ENCODE results near the gene ARL3. TPM values are rescaled to one million over a fixed set of nuclear protein-coding genes. Genes with fewer than 3 reads are reported as not detected.
A peak's percentile ranks its signal among the peaks of the same experiment; 100 is the strongest.

ARL3 gene
- total RNA-seq, 2 experiments from 2014 or later, result 10.1 to 11.1 TPM

DNA sequence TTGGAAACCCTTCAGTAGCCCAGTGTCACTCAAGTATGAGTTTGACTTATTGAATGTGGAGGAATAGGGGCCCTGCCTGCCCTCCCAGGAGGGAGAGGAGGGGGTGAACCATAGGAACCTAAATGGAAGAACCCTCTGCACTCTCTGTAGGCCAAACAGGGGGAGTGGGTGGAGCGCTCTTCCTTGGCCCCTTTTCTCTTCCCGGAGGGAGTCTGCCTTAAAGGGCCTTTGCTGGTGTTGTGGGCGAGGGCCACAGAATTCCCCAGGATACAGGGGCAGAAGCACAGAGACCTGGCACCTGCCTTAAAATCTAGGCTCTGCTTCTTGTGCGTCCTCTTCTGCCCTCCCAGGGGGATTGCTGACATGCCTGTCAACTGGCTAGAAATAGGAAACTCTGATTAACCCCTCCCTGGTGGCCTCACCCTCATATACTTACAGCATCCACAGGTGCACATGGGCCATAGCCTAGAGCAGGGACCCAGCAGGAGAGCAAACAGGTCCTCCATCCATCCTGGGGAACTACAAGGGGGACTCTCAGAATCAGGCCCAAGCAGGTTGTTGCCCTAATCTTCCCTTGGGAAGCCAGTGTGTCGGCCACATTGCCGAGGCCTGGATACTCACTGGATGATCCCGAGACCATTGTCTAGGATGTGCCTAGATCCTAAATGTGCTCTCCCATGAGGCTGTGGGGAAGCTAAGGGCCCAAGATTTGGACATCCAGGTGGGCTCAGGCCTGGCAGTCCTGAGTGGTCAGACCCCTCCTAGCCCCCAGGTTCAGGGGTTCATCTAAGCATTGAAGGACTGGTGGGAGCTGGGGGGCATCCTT, 66.5 kb downstream of the ARL3 start:
- Mint-ChIP-seq H3K27me3 (no peaks in the 10 kb centered on the region), H3K4me3 (peak overlapping the region; percentile 98), H3K36me3 (peaks cover 20% of the 10 kb centered on the region), H3K27ac (peak overlapping the region; percentile 100), H3K4me1 (ENCODE audit: low read depth) (peaks cover 62% of the 10 kb centered on the region), H3K9me3 (no peaks in the 10 kb centered on the region)
- POLR2A ChIA-PET, result interaction anchor here (3.8 to 4.1 kb wide), 2 partner anchors 13 to 65 kb away, joined by 44 to 53 read pairs; partner anchors contain the start of genes ARL3 and SFXN2
- intact Hi-C loops (cut with micrococcal nuclease), result loop anchor here (5.0 to 10.0 kb wide), 2 partner anchors 215 to 833 kb away; partner anchors contain the start of genes CUEDC2 and OGA
- DNase-seq, result no peak
- CTCF ChIA-PET, result interaction anchor here (2.0 kb wide), 1 partner anchor 27 kb away, joined by 16 read pairs; no protein-coding TSS in a partner anchor

DNA sequence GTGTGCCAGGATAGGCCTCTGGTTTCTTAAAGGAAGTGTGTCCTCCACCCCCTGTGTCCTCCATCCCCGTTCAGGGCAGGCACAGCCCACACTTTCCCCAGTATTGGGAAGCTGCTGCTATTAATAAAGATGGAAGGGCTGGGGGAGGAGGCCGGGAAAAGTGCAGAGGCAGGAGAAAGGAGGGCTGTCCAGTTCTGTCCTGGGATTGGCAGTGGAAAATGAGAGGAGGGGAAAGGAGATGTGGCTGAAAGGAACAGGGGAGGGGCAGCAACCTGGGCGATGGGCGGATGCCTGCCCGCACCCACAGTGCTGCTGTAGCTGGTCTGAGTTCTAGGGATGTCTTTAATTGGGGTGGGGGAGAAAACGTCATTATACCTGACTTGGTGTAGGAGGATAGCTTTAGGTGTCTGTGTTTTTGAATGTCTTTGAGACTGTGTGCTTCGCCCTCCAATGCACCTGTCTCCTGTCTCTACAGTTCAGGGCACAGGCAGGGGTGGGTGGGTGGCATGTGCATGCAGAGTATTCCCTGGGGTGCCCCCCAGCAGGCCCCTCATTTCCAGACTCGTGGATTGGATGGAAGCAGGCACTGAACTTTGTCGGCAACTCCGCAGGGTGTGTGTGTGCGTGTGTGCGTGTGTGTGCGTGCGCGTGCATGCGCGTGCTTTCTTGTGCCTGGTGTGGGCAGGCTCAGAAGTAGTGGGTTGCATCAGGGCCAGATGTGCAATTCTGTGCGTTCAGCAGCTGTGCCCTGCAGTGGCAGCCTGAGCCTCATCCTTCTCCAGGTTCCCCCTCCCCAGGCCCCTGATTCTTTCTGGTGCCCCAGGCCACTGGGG, 67.4 kb downstream of the ARL3 start:
- Mint-ChIP-seq H3K27me3 (no peaks in the 10 kb centered on the region), H3K36me3 (peaks cover 18% of the 10 kb centered on the region), H3K4me1 (ENCODE audit: low read depth) (peaks cover 55% of the 10 kb centered on the region), H3K27ac (peak overlapping the region; percentile 100), H3K9me3 (no peaks in the 10 kb centered on the region), H3K4me3 (peak overlapping the region; percentile 98)
- intact Hi-C loops (cut with micrococcal nuclease), result loop anchor here (1.0 to 10.0 kb wide), 8 partner anchors 14 to 832 kb away; partner anchors contain the start of genes ARL3, CUEDC2, OGA and SFXN2
- ChIA-PET POLR2A (interaction anchor here (1.0 to 4.1 kb wide), 10 partner anchors 8 to 227 kb away, joined by 3 to 53 read pairs (median 11); partner anchors contain the start of genes ACTR1A, ARL3, FBXL15 and SFXN2), CTCF (interaction anchor here (0.7 to 3.5 kb wide), 5 partner anchors 12 to 67 kb away, joined by 3 to 27 read pairs (median 8); partner anchors contain the start of genes ARL3 and SFXN2)
- peak; percentile 77 for DNase-seq

DNA sequence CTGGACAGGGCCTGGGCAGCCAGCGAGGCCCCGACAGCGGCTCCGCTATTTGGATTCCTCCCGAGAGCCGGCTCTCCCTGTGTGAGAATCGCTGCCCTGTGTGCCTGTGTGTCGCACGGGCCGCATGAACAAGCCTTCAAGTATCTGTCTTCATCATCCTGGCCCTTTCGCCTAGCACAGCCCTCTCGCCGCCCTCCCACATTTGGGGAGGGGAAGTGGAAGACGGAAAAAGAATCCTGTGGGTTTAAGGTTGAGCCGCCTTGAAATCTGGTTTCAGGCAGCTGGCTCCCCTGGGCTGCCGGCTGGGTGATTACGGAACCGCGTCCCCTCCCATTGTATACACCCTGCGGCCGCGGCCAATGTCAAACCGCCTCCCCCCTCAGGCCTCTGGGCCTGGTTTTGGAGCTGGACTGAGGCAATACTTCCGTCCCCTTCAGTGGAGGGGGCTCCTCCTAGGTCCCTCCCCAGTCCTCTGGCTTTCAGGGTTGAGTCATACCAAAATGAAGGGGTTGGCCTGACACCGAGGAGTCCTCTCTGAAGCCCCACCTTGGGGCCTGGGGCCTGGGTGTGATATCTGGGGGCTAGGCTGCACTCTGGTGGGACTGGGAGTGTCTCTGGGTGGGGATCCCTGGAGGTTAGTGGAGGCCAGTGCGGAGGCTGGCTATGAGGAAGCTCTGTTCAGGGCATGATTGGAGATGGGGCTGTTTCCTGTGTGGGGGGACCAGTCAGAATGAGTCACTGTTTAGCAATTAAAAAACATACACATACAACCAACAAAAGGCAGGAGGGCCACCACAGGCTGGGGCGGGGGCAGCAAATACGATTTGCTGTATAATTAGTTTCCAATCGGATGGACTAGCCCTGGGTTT, 68.2 kb downstream of the ARL3 start:
- CTCF ChIA-PET, result interaction anchor here (0.7 to 3.5 kb wide), 8 partner anchors 13 to 68 kb away, joined by 3 to 27 read pairs (median 6); partner anchors contain the start of genes ARL3 and SFXN2
- peak; percentile 89 for DNase-seq
- Mint-ChIP-seq H3K27me3 (no peaks in the 10 kb centered on the region), H3K36me3 (peaks cover 18% of the 10 kb centered on the region), H3K27ac (peak overlapping the region; percentile 100), H3K9me3 (no peaks in the 10 kb centered on the region), H3K4me1 (ENCODE audit: low read depth) (peaks cover 52% of the 10 kb centered on the region), H3K4me3 (peak overlapping the region; percentile 98)
- intact Hi-C loops (cut with micrococcal nuclease), result loop anchor here (1.0 to 10.0 kb wide), 8 partner anchors 15 to 831 kb away; partner anchors contain the start of genes ARL3, CUEDC2, OGA and SFXN2
- POLR2A ChIA-PET, result interaction anchor here (1.0 to 4.1 kb wide), 13 partner anchors 9 to 226 kb away, joined by 3 to 53 read pairs (median 10); partner anchors contain the start of genes ACTR1A, ARL3, FBXL15 and SFXN2

DNA sequence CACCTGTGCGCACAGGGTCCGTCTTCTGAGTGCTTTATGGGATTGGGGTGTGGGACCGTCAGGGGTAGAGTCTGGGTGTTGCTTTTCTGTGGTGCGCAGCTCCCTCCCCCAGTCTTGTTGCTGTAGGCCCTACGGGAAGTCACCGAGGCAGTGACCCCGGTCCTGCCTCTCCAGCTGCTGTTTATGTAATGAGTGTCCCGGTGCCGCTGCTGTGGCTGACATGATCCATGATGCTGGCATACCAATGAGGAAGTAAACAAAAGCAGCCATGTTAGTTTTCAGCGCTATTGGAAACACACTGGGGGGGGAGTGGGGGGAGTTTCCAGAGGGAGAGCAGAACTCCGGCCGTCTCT, 68.8 kb downstream of the ARL3 start:
- Mint-ChIP-seq H3K4me3 (peak overlapping the region; percentile 98), H3K9me3 (no peaks in the 10 kb centered on the region), H3K27me3 (no peaks in the 10 kb centered on the region), H3K27ac (peak overlapping the region; percentile 100), H3K36me3 (peaks cover 18% of the 10 kb centered on the region), H3K4me1 (ENCODE audit: low read depth) (peaks cover 46% of the 10 kb centered on the region)
- ChIA-PET CTCF (interaction anchor here (1.2 to 3.5 kb wide), 8 partner anchors 11 to 143 kb away, joined by 3 to 27 read pairs (median 8); partner anchors contain the start of genes ACTR1A, ARL3 and SFXN2), POLR2A (interaction anchor here (1.0 to 4.1 kb wide), 13 partner anchors 9 to 225 kb away, joined by 3 to 53 read pairs (median 10); partner anchors contain the start of genes ACTR1A, ARL3, FBXL15 and SFXN2)
- intact Hi-C loops (cut with micrococcal nuclease), result loop anchor here (5.0 to 10.0 kb wide), 2 partner anchors 213 to 831 kb away; partner anchors contain the start of genes CUEDC2 and OGA
- DNase-seq, result peak; percentile 67

DNA sequence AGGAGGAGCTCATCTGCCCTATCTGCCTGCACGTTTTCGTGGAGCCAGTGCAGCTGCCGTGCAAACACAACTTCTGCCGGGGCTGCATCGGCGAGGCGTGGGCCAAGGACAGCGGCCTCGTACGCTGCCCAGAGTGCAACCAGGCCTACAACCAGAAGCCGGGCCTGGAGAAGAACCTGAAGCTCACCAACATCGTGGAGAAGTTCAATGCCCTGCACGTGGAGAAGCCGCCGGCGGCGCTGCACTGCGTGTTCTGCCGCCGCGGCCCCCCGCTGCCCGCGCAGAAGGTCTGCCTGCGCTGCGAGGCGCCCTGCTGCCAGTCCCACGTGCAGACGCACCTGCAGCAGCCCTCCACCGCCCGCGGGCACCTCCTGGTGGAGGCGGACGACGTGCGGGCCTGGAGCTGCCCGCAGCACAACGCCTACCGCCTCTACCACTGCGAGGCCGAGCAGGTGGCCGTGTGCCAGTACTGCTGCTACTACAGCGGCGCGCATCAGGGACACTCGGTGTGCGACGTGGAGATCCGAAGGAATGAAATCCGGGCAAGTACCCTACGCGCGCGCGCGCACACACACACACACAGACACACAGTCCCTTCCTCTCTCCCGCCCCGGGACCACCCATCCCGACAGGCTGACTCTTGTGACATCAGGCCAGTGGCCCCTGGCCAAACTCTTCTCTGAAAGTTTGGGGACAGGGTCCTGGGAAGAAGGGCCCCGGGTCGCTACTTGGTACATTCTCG, 69.4 kb downstream of the ARL3 start:
- peak overlapping the region; percentile 100 for H3K27ac Mint-ChIP-seq
- peaks cover 42% of the 10 kb centered on the region for H3K4me1 Mint-ChIP-seq (ENCODE audit: low read depth)
- DNase-seq, result peak; percentile 89
- no peaks in the 10 kb centered on the region for H3K27me3 Mint-ChIP-seq
- H3K4me3 Mint-ChIP-seq, result peak overlapping the region; percentile 98
- POLR2A ChIA-PET, result interaction anchor here (0.7 to 4.1 kb wide), 13 partner anchors 10 to 194 kb away, joined by 3 to 53 read pairs (median 5); partner anchors contain the start of genes ACTR1A, ARL3, SFXN2 and SUFU
- no peaks in the 10 kb centered on the region for H3K9me3 Mint-ChIP-seq
- intact Hi-C loops (cut with micrococcal nuclease), result loop anchor here (5.0 to 10.0 kb wide), 4 partner anchors 213 to 830 kb away; partner anchors contain the start of genes CUEDC2, OGA, PITX3 and TAF5
- peaks cover 18% of the 10 kb centered on the region for H3K36me3 Mint-ChIP-seq
- CTCF ChIA-PET, result interaction anchor here (0.7 to 3.5 kb wide), 11 partner anchors 9 to 142 kb away, joined by 3 to 27 read pairs (median 4); partner anchors contain the start of genes ACTR1A, ARL3, SFXN2 and SUFU

DNA sequence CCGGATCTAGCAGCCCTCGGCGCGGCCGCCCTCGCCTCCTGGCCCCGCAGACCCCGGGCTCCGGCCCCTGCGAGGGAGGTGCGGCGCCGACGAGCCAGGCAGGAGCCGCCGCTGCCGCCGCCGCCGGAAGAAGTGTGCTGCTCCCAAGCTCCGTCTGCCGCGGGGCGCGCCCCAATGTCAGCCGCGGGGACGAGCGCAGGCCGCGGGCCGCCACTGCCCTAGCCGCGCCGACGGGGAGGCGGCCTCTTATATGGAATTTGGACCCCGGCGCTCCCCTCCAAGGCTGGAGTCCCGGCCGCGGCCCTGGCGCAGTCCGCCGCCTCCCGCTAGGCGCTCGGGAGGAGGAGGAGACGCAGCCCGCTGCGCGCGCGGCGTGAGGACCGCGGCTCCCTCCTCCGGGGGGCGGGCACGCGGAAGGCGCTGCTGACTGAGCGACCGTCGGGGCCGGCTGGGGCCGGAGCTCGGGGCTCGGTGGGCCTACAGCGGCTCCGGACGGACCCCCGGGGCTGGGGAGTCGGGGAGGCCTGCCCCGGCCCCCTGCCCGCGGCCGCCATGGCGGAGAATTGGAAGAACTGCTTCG, 70.0 kb downstream of the ARL3 start, which contains the start of gene TRIM8:
TSS of gene TRIM8 (plus strand) at position 414 of the 580 bp plus-strand sequence. CDS start at position 553, 139 bp downstream.
- peak; percentile 69 for DNase-seq
- H3K27ac Mint-ChIP-seq, result peak within 1 kb of the TSS; percentile 100
- ChIA-PET POLR2A (interaction anchor here (0.7 to 4.1 kb wide), 10 partner anchors 12 to 194 kb away, joined by 3 to 53 read pairs (median 5); partner anchors contain the start of genes ACTR1A, ARL3, SFXN2 and SUFU), CTCF (interaction anchor here (0.7 to 3.5 kb wide), 9 partner anchors 10 to 142 kb away, joined by 3 to 27 read pairs (median 5); partner anchors contain the start of genes ACTR1A, ARL3, SFXN2 and SUFU)
- no peaks in the 10 kb centered on the region for H3K9me3 Mint-ChIP-seq
- peak within 1 kb of the TSS; percentile 98 for H3K4me3 Mint-ChIP-seq
- H3K27me3 Mint-ChIP-seq, result no peaks in the 10 kb centered on the region
- intact Hi-C loops (cut with micrococcal nuclease), result loop anchor here (5.0 to 10.0 kb wide), 3 partner anchors 402 to 829 kb away; partner anchors contain the start of genes OGA, PITX3 and TAF5
- peaks cover 18% of the 10 kb centered on the region for H3K36me3 Mint-ChIP-seq
- peaks cover 37% of the 10 kb centered on the region for H3K4me1 Mint-ChIP-seq (ENCODE audit: low read depth)

DNA sequence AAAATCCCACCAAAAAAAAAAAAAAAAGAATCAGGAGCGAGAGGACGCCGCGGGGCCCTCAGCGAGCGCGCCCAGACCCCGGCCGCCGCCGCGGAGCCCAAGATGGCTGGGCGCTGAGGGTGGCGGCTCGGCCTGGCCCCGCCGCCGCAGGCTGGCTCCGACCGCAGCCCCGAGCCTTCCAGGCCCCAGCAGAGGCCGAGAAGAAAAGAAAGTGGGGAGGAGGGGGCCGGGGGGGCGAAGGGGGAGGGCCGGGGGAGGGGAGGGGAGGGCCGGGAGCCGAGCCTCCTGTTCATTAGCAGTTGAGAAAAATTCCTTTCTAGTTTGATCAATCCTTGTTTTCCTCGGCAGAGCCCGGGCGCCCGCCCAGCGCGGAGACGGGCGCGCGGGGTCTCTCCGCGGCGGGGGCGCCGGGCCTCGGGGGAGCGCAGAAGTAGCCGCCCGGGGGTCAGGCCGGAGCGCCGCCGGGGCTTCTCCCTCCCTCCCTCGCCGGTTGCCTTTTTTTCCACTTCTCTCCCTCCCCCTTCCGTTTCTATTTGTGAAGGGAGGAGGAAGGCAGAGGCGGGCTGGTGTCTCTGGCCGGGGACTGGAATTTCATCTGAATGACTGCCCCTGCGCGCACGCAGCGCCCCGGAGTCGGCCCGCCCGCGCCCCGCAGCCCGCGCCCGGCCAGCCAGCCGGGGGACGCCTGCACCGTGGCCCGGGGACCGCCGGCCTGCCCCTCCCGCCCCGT, 70.7 kb downstream of the ARL3 start:
- peak overlapping the region; percentile 92 for H3K27ac Mint-ChIP-seq
- peak; percentile 66 for DNase-seq
- peaks cover 18% of the 10 kb centered on the region for H3K36me3 Mint-ChIP-seq
- ChIA-PET CTCF (interaction anchor here (1.0 to 3.5 kb wide), 7 partner anchors 25 to 141 kb away, joined by 3 to 27 read pairs (median 7); partner anchors contain the start of genes ACTR1A, ARL3, SFXN2 and SUFU), POLR2A (interaction anchor here (2.8 to 4.1 kb wide), 3 partner anchors 17 to 69 kb away, joined by 13 to 53 read pairs (median 44); partner anchors contain the start of genes ARL3 and SFXN2)
- H3K9me3 Mint-ChIP-seq, result no peaks in the 10 kb centered on the region
- intact Hi-C loops (cut with micrococcal nuclease), result loop anchor here (2.0 to 10.0 kb wide), 5 partner anchors 249 to 829 kb away; partner anchors contain the start of genes NFKB2, NOLC1, OGA and PITX3
- H3K27me3 Mint-ChIP-seq, result no peaks in the 10 kb centered on the region
- H3K4me3 Mint-ChIP-seq, result peak overlapping the region; percentile 86
- H3K4me1 Mint-ChIP-seq (ENCODE audit: low read depth), result peaks cover 31% of the 10 kb centered on the region

DNA sequence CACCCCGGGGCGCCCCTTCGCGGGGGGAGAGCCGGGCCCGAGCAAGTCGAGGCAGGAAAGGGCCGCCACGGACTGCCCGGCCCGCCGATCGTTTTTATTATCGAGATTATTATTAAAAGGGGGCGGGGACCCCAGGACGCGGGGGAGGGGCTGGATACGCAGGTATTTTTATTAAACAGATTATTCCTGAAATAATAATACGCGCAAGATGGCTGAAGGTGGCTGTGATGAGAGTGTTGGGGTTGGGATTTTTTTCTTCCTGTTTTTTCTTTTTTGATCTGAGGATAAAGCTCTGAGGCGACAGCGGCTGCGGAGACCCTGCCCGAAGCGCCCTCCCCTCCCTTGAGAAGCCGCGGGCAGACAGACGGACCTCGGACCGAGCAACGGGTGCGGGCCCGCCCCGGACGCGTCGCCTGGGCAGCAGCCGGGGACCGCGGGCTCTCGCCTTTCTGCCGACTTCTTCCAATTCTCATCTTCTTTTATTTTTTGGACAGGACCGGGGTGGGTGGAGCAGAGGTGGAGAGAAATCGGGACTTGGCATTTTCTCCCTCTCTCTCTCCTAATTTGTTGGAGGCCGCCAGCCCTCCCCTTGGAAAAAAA, 71.4 kb downstream of the ARL3 start:
- peaks cover 24% of the 10 kb centered on the region for H3K4me1 Mint-ChIP-seq (ENCODE audit: low read depth)
- no peaks in the 10 kb centered on the region for H3K27me3 Mint-ChIP-seq
- CTCF ChIA-PET, result interaction anchor here (0.7 to 1.8 kb wide), 6 partner anchors 9 to 248 kb away, joined by 3 to 8 read pairs (median 3); partner anchors contain the start of genes ARL3, NFKB2 and SFXN2
- H3K4me3 Mint-ChIP-seq, result peak overlapping the region; percentile 86
- H3K27ac Mint-ChIP-seq, result peak overlapping the region; percentile 92
- intact Hi-C loops (cut with micrococcal nuclease), result loop anchor here (1.0 to 10.0 kb wide), 6 partner anchors 140 to 828 kb away; partner anchors contain the start of genes NFKB2, NOLC1, OGA and PITX3
- no peaks in the 10 kb centered on the region for H3K9me3 Mint-ChIP-seq
- peak; percentile 57 for DNase-seq
- H3K36me3 Mint-ChIP-seq, result peaks cover 18% of the 10 kb centered on the region
- POLR2A ChIA-PET, result interaction anchor here (1.4 kb wide), 2 partner anchors 18 to 71 kb away, joined by 5 to 6 read pairs; partner anchors contain the start of genes ARL3 and SFXN2
